ENCODE results near the gene F2RL1. TPM values are rescaled to one million over a fixed set of nuclear protein-coding genes. Genes with fewer than 3 reads are reported as not detected.

F2RL1 gene
- total RNA-seq, 1 donor from 2014 or later = 0.42 TPM

DNA sequence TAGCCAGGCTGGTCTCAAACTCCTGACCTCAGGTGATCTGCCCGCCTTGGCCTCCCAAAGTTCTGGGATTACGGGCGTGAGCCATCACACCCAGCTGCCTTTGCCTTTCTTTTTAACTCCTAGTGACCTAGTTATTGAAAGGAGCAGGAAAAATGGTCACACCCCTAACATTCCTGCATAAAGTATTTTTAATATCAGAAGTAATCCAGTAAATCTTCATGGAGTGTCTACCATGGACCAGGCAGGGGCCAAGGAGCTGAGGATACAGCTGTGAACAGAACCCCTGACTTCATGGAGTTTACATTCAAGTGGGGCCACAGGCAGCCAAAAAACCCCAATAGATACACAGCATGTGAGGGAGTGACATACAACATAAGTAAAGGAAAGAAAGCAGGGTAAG is 18.3 kb upstream of the F2RL1 start:
- H3K4me1 Mint-ChIP-seq (ENCODE audit: low read depth, unreplicated experiment) = no peaks in the 10 kb centered on the region
- H3K36me3 Mint-ChIP-seq (ENCODE audit: unreplicated experiment) = no peaks in the 10 kb centered on the region
- no peak overlapping the region for H3K4me3 Mint-ChIP-seq (ENCODE audit: unreplicated experiment)
- no peak for DNase-seq
- H3K9me3 Mint-ChIP-seq (ENCODE audit: unreplicated experiment) = peaks cover 5% of the 10 kb centered on the region
- no peak overlapping the region for H3K27ac Mint-ChIP-seq (ENCODE audit: unreplicated experiment)
- no peaks in the 10 kb centered on the region for H3K27me3 Mint-ChIP-seq (ENCODE audit: unreplicated experiment)
- TF ChIP-seq, protein P1, sequence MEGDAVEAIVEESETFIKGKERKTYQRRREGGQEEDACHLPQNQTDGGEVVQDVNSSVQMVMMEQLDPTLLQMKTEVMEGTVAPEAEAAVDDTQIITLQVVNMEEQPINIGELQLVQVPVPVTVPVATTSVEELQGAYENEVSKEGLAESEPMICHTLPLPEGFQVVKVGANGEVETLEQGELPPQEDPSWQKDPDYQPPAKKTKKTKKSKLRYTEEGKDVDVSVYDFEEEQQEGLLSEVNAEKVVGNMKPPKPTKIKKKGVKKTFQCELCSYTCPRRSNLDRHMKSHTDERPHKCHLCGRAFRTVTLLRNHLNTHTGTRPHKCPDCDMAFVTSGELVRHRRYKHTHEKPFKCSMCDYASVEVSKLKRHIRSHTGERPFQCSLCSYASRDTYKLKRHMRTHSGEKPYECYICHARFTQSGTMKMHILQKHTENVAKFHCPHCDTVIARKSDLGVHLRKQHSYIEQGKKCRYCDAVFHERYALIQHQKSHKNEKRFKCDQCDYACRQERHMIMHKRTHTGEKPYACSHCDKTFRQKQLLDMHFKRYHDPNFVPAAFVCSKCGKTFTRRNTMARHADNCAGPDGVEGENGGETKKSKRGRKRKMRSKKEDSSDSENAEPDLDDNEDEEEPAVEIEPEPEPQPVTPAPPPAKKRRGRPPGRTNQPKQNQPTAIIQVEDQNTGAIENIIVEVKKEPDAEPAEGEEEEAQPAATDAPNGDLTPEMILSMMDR (IDR thresholded peaks at IDR 0.05; ENCODE audit: partially characterized antibody, unreplicated experiment) = no peak

DNA sequence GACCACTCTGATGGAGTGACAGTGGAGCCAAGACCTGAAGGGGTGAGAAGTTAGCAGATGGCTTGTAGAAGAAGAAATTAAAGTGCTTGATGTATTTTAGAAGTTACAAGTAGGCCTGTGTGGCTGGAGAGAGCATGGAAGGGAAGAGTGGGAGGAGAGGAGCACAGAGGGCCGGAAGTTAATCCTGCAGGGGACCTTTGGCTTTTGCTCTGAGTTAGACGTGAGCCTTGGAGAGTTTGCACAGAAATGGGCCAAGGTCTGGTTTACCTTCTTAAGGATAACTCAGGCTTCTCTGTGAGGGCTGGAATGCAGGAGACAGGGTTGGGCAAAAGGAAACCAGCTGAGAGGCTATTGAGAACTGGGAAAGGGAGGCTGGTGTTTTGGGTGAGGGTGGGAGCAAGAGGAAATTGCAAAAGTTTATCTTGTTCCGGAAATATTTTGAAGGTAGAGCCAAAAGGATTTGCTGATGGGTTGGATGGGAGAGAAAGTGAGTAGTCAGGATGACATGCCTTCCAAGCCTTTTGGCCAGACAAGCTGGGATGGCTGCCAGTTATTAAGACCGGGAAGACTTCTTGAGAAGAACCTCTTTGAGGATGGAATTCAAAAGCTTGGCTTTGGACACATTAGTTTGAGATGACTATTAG is 17.5 kb upstream of the F2RL1 start:
- TF ChIP-seq, protein P1 (IDR thresholded peaks at IDR 0.05; ENCODE audit: partially characterized antibody, unreplicated experiment) = no peak
- no peak for DNase-seq
- peaks cover 5% of the 10 kb centered on the region for H3K9me3 Mint-ChIP-seq (ENCODE audit: unreplicated experiment)
- H3K27me3 Mint-ChIP-seq (ENCODE audit: unreplicated experiment) = no peaks in the 10 kb centered on the region
- H3K4me1 Mint-ChIP-seq (ENCODE audit: low read depth, unreplicated experiment) = peaks cover 3% of the 10 kb centered on the region
- no peak overlapping the region for H3K4me3 Mint-ChIP-seq (ENCODE audit: unreplicated experiment)
- no peak overlapping the region for H3K27ac Mint-ChIP-seq (ENCODE audit: unreplicated experiment)
- no peaks in the 10 kb centered on the region for H3K36me3 Mint-ChIP-seq (ENCODE audit: unreplicated experiment)

DNA sequence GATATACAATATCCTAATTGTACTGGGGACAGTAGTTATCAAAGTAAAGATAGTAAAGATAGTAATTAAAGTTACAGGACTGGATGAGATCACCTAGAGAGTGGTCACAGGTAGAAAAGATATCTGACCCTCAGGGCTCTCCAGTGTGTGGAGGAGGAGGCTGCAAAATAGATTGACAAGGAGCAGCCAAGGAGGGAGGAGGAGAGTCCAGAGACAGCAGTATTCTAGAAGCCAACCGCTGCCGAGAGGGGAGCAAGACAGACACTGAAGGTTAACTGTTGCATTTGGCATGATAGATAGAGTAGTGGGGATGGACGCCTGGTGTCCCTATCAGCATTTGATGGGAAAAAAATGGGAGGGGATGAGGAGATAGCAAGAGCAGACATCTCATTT is 17.0 kb upstream of the F2RL1 start:
- Mint-ChIP-seq H3K9me3 (ENCODE audit: unreplicated experiment) (peaks cover 5% of the 10 kb centered on the region), H3K27ac (ENCODE audit: unreplicated experiment) (no peak overlapping the region)

GRCh38 chr5:76804266-76804665 is 14.6 kb upstream of the F2RL1 start:
- Mint-ChIP-seq H3K4me1 (ENCODE audit: low read depth, unreplicated experiment) (peaks cover 15% of the 10 kb centered on the region), H3K4me3 (ENCODE audit: unreplicated experiment) (no peak overlapping the region), H3K27me3 (ENCODE audit: unreplicated experiment) (peaks cover 2% of the 10 kb centered on the region), H3K9me3 (ENCODE audit: unreplicated experiment) (peaks cover 5% of the 10 kb centered on the region), H3K36me3 (ENCODE audit: unreplicated experiment) (no peaks in the 10 kb centered on the region), H3K27ac (ENCODE audit: unreplicated experiment) (no peak overlapping the region)
- DNase-seq = no peak
- TF ChIP-seq, protein P1 (IDR thresholded peaks at IDR 0.05; ENCODE audit: partially characterized antibody, unreplicated experiment) = no peak

More for the DNA sequence above, 17.0 kb upstream of the F2RL1 start:
- Mint-ChIP-seq H3K36me3 (ENCODE audit: unreplicated experiment) (no peaks in the 10 kb centered on the region), H3K4me3 (ENCODE audit: unreplicated experiment) (no peak overlapping the region), H3K27me3 (ENCODE audit: unreplicated experiment) (no peaks in the 10 kb centered on the region), H3K4me1 (ENCODE audit: low read depth, unreplicated experiment) (peaks cover 4% of the 10 kb centered on the region)
- TF ChIP-seq, protein P1 (IDR thresholded peaks at IDR 0.05; ENCODE audit: partially characterized antibody, unreplicated experiment) = no peak
- no peak for DNase-seq

DNA sequence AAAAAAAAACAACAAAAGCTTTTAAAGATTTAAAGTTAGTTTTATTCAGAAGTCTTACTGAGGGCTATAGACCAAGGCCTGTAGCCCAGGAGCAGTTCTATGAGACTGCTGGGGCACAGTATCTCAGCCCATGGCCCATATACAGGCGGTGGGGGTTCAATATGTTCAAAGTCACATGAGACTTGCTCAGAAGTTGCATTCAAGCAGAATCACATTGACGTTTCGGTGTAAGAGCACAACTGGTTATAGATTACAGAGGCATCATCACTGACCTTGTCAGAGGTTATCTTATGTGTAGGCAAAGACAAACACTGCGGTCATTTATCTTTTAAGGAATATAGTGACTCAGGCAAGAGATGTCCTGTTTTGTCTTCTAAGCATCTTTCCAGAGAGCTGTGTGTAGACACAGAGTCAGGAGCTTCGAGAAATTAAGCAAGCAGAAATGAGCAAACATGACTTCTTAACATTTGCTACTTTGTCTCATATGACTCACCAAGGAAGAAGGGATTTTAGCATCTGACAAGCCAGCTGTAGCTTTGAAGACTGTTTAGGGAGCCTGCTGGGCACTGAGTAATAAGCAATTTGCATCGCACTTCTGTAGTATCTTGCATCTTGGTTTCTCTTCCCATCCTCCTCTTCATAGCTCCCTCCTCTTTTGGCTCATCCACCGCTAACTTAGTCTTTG is 12.9 kb upstream of the F2RL1 start:
- H3K4me1 Mint-ChIP-seq (ENCODE audit: low read depth, unreplicated experiment) = peaks cover 15% of the 10 kb centered on the region
- H3K9me3 Mint-ChIP-seq (ENCODE audit: unreplicated experiment) = peaks cover 8% of the 10 kb centered on the region
- TF ChIP-seq, protein P1 (IDR thresholded peaks at IDR 0.05; ENCODE audit: partially characterized antibody, unreplicated experiment) = no peak
- H3K27me3 Mint-ChIP-seq (ENCODE audit: unreplicated experiment) = peaks cover 4% of the 10 kb centered on the region
- H3K27ac Mint-ChIP-seq (ENCODE audit: unreplicated experiment) = no peak overlapping the region
- peaks cover 4% of the 10 kb centered on the region for H3K36me3 Mint-ChIP-seq (ENCODE audit: unreplicated experiment)
- peak overlapping the region; percentile 9 for H3K4me3 Mint-ChIP-seq (ENCODE audit: unreplicated experiment)
- DNase-seq = no peak
